Measurements from ENCODE around the gene FAM199X. TPM values are rescaled to one million over a fixed set of nuclear protein-coding genes. Genes with fewer than 3 reads are reported as not detected.

Gene FAM199X
- total and polyA plus RNA-seq, 2 donors (not counting 1 experiment from before 2014, with no cell fraction given): 3.6 to 19.2 TPM

- H3K4me3 ChIP-seq (ENCODE audit: control extremely low read depth in 1 of 5, extremely low read depth in 1 of 5, insufficient read depth in 1 of 5, low read depth in 2 of 5, low read length in 4 of 5): no peak overlapping the region
- ATAC-seq (ENCODE audit: low read depth): no peak
- Mint-ChIP-seq H3K9me3 (ENCODE audit: insufficient read depth) (no peaks in the 10 kb centered on the region), H3K4me1 (peaks cover 17% of the 10 kb centered on the region), H3K27ac (no peak overlapping the region), H3K4me3 (no peak overlapping the region), H3K27me3 (no peaks in the 10 kb centered on the region)
- 94% methylated on average over 3 of the region's 6 CpGs for WGBS (ENCODE audit: insufficient coverage)
- H3K9me3 ChIP-seq (ENCODE audit: control extremely low read depth in 1 of 3, control insufficient read depth in 2 of 3, insufficient read depth in 1 of 3, low read length in 2 of 3): no peaks in the 10 kb centered on the region
- TF ChIP-seq EZH2 (IDR thresholded peaks at IDR 0.05; ENCODE audit: borderline replicate concordance, insufficient read depth, low read depth, low read length, poor library complexity, severe bottlenecking): no peak
- no peak for TF ChIP-seq CTCF (IDR thresholded peaks at IDR 0.05)
- H3K27me3 ChIP-seq (replicated peaks in 1 of 4; ENCODE audit: control extremely low read depth in 1 of 4, control insufficient read depth in 3 of 4, insufficient read depth in 4 of 4, low read length in 3 of 4): no peaks in the 10 kb centered on the region
- intact Hi-C loops (cut with micrococcal nuclease): no loop called here
- ChIA-PET POLR2A (no interaction called here), CTCF (no interaction called here)
- no peaks in the 10 kb centered on the region for H3K4me1 ChIP-seq (ENCODE audit: control insufficient read depth in 2 of 2, insufficient read depth in 2 of 2, low read length in 2 of 2)
- H3K9ac ChIP-seq (ENCODE audit: low read length): no peak overlapping the region
- H3K36me3 ChIP-seq (replicated peaks in 1 of 2; ENCODE audit: control extremely low read depth in 1 of 2, control insufficient read depth in 1 of 2, extremely low read depth in 1 of 2, insufficient read depth in 2 of 2, low read length in 1 of 2): peaks cover 0 to 9% of the 10 kb centered on the region in 2 experiments
- H3K4me2 ChIP-seq (replicated peaks; ENCODE audit: low read depth, low read length, poor library complexity, severe bottlenecking): no peak overlapping the region
- H4K20me1 ChIP-seq (ENCODE audit: control insufficient read depth, insufficient read depth, low read length, poor library complexity, severe bottlenecking): no peaks in the 10 kb centered on the region
- no peak for DNase-seq
- H3K27ac ChIP-seq (ENCODE audit: low read length in 2 of 2): no peak overlapping the region
- H2AFZ ChIP-seq (ENCODE audit: insufficient read depth, low read depth, low read length, poor library complexity, severe bottlenecking): no peak overlapping the region
- peaks cover 10% of the 10 kb centered on the region for H3K79me2 ChIP-seq (ENCODE audit: control insufficient read depth, insufficient read depth, low read length)
These were observed 7.6 kb downstream of the FAM199X start for GRCh38 chrX:104173841-104174240.

- Histone ChIP-seq H2AFZ (ENCODE audit: insufficient read depth, low read depth, low read length, poor library complexity, severe bottlenecking) (no peak overlapping the region), H3K36me3 (replicated peaks in 1 of 2; ENCODE audit: control extremely low read depth in 1 of 2, control insufficient read depth in 1 of 2, extremely low read depth in 1 of 2, insufficient read depth in 2 of 2, low read length in 1 of 2) (peaks cover 0 to 8% of the 10 kb centered on the region in 2 experiments), H3K27ac (ENCODE audit: low read length in 2 of 2) (no peak overlapping the region), H4K20me1 (ENCODE audit: control insufficient read depth, insufficient read depth, low read length, poor library complexity, severe bottlenecking) (no peaks in the 10 kb centered on the region), H3K9me3 (ENCODE audit: control extremely low read depth in 1 of 3, control insufficient read depth in 2 of 3, insufficient read depth in 1 of 3, low read length in 2 of 3) (no peaks in the 10 kb centered on the region), H3K4me2 (replicated peaks; ENCODE audit: low read depth, low read length, poor library complexity, severe bottlenecking) (no peak overlapping the region), H3K79me2 (ENCODE audit: control insufficient read depth, insufficient read depth, low read length) (peaks cover 4% of the 10 kb centered on the region), H3K4me1 (ENCODE audit: control insufficient read depth in 2 of 2, insufficient read depth in 2 of 2, low read length in 2 of 2) (no peaks in the 10 kb centered on the region), H3K27me3 (replicated peaks in 1 of 4; ENCODE audit: control extremely low read depth in 1 of 4, control insufficient read depth in 3 of 4, insufficient read depth in 4 of 4, low read length in 3 of 4) (no peaks in the 10 kb centered on the region), H3K9ac (ENCODE audit: low read length) (no peak overlapping the region), H3K4me3 (ENCODE audit: control extremely low read depth in 1 of 5, extremely low read depth in 1 of 5, insufficient read depth in 1 of 5, low read depth in 2 of 5, low read length in 4 of 5) (no peak overlapping the region)
- intact Hi-C loops (cut with micrococcal nuclease): no loop called here
- DNase-seq: no peak
- H3K27me3 Mint-ChIP-seq: no peaks in the 10 kb centered on the region
- WGBS (ENCODE audit: insufficient coverage): no CpG with 5 or more reads among the region's 4 CpGs
- no peak overlapping the region for H3K27ac Mint-ChIP-seq
- peaks cover 2% of the 10 kb centered on the region for H3K4me1 Mint-ChIP-seq
- H3K4me3 Mint-ChIP-seq: no peak overlapping the region
- no peaks in the 10 kb centered on the region for H3K9me3 Mint-ChIP-seq (ENCODE audit: insufficient read depth)
- no peak for TF ChIP-seq EZH2 (IDR thresholded peaks at IDR 0.05; ENCODE audit: borderline replicate concordance, insufficient read depth, low read depth, low read length, poor library complexity, severe bottlenecking)
- no peak for TF ChIP-seq CTCF (IDR thresholded peaks at IDR 0.05)
- no peak for ATAC-seq (ENCODE audit: low read depth)
- ChIA-PET CTCF (no interaction called here), POLR2A (no interaction called here)
These were observed 17.4 kb downstream of the FAM199X start for GRCh38 chrX:104183685-104184084.
